HG03175 (cell line): ENCODE data around the gene SYTL2.

Source experiments
- ATAC-seq: cut with Tn5 transposase; IDR thresholded peaks from one replicate; pipeline ENCODE4 v1.9.1; 2021; ENCODE audit warnings: mild to moderate bottlenecking, moderate library complexity; ENCODE audit not compliant: unreplicated experiment

SYTL2 gene

GRCh38 chr11:85826116-85826855 lies 15.3 kb upstream of the SYTL2 start:
- peak; percentile 60 for ATAC-seq

GRCh38 chr11:85825616-85826015 lies 14.7 kb upstream of the SYTL2 start:
- ATAC-seq: no peak

DNA sequence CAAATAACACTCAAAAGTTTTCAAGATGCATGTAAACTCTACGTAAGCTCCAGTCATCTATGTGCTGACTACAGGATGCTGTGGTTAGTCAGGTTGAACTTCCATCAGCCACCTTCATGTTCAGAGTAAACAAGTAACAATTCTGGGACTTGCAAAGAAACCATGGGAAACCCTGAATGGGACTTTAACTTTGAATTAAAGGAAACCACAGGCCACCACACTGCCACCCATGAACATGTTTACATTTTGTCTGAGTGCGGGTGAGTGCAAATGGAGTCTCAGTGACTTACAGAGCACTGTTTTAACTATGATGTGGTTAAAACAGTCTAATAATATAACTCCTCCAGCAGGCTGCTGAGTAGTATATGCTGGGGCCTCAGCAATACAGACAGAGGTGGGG lies 12.9 kb upstream of the SYTL2 start:
- no peak for ATAC-seq

DNA sequence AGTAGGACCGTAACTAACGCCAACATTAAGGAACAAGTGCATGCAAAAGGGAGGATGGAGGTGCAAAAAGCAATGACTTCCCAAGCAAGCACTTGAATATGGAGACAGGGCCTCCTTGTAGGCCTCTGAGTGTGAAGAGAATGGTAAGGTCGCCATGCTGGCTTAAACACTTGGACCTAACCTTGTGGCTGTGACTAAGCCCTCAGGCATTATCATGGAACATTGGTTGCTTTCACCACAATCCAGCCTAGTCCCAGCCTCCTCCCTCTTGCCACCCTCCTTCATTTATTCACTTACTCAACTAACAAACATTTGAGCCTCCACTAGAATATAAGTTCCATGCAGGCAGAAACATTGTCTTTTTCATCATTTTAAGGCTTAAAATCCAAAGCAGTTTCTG lies 11.9 kb upstream of the SYTL2 start:
- ATAC-seq: no peak

DNA sequence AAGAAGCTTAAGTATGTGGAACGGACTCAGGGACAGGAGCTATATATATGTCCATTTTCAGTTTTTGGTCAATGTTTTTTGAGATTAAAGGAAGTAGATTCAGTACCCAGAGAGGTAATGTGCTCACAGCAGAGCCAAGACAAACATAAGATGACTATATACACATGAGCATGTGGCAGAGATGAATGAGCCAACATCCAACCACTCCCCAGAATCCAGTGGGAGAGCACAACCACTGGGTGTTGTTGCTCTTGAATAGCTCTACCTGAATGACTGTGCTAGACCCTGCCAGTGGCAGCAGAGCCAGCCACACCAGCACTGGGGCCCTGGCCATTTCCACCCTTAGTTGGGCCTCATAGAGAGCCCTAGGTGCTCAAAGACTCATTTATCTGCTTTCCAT lies 10.7 kb upstream of the SYTL2 start:
- no peak for ATAC-seq

DNA sequence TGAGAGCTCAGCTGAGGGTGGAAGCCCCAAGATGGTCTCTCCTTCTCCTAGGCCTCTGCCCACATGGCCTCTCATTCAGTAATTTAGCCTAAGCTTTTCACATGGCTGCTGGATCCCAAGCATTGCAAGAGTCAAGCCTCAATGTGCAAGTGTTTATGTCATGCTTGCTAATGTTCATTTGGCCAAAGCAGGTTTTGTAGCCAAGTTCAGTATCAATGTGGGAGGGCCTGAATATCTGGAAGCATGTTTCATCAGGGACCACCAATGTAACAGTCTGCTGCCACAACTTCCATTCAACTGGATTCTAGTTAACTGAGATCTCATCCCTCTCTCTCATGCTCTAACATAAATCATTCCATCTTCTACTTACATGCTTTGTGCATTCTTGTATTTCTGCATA lies 8.5 kb upstream of the SYTL2 start:
- no peak for ATAC-seq

GRCh38 chr11:85815186-85815931 lies 4.4 kb upstream of the SYTL2 start:
- no peak for ATAC-seq

- ATAC-seq: no peak
Observed at GRCh38 chr11:85813721-85814120, 2.8 kb upstream of the SYTL2 start.

GRCh38 chr11:85811624-85812023 lies 683 bp upstream of the SYTL2 start:
- no peak for ATAC-seq

DNA sequence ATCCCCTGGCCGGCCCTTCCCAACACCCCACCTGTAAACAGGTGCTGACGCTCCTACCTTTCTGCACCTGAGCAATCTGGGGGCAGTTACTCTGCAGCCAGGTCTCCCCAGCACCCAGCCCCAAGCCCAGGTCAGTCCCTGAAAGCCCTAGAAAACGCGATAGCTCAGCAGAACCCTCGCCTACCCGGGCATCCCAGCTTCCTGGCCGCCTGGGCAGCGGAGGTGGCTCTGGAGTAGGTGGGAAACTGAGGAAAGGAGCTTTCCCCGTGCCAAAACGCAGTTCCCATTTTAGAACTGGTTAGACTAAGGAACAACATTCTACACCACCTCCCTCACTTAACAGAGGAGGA lies 445 bp downstream of the SYTL2 start:
- peak; percentile 14 for ATAC-seq

- ATAC-seq: no peak
Observed at GRCh38 chr11:85809863-85810262, 1.1 kb downstream of the SYTL2 start.

DNA sequence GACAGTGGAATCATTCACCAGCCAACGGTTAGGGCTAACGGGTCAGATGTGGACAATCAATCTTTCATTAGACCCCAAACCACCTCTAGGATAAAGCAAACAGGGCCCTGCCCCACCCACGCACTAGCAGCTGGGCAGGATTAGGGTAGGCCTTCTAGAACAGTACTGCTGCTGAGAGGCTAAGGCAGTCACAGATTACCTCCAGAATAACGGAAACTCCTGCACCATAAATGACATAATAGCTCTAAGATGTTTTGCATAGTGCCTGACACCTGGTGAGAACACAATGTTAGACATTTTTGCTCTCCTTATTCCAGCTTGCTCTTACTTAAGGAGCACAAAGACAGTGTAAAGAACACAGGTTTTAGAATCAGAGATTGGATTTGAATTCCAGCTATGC lies 1.8 kb downstream of the SYTL2 start:
- no peak for ATAC-seq

GRCh38 chr11:85806876-85807275 lies 4.1 kb downstream of the SYTL2 start:
- ATAC-seq: no peak

DNA sequence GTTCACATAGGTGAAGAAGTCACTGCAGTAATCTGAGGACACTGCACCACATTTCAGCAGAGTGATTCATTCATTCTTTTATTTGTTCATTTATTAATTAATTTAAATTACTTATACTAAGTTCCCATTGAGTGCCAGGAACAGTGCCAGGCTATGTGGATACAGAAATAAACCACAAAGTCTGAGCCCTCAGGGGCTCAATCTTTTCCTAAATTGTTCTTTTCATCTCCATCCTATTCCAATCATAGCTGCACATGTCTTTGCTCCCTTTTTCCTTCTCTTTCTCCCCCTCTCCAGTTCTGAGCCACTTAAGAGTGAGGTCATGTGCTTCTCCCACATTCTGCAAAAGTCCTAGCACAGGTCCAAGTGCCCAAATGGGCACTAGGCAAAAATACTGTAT lies 4.9 kb downstream of the SYTL2 start:
- no peak for ATAC-seq

GRCh38 chr11:85805387-85805786 lies 5.6 kb downstream of the SYTL2 start:
- ATAC-seq: no peak

GRCh38 chr11:85803920-85804319 lies 7.0 kb downstream of the SYTL2 start:
- no peak for ATAC-seq

DNA sequence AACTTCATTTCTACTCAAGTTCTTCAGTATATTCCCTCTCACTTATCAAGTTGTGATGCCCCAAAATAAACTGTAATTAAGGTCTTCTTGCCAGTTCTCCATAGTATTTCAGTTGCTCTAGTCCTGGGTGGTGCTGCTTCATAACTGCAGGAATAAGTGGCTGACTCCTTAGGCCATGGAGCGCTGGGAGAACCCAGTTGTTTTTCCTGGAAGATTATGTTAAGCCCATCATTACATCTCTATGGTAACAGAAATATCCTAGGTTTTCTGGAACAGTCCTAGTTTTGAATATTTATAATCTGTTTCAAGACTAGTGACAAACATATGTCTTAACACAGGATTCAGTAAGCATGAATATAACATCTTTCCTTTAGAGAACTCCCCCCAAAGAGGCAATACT lies 7.6 kb downstream of the SYTL2 start:
- no peak for ATAC-seq

GRCh38 chr11:85801527-85801926 lies 9.4 kb downstream of the SYTL2 start:
- no peak for ATAC-seq

GRCh38 chr11:85800595-85801342 lies 10.2 kb downstream of the SYTL2 start:
- no peak for ATAC-seq

DNA sequence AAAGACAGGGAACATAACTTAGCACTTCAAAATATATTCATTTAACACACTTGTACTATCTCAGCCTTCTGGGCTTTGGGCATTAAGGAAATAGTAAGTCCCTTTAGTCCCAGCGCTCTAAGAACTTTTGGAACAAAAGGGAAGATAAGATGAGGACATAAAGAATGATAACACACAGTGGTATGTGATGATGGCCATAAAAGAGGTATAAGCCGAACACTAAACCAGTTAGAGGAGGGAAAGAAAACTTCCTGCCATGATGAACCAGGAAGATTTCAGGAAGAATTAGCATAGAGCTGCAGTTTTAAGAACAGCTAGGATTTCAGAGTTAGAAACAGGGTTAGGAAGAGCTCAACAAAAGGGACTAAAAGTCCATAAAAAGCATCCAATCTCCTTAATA lies 11.8 kb downstream of the SYTL2 start:
- ATAC-seq: no peak

GRCh38 chr11:85798361-85798760 lies 12.6 kb downstream of the SYTL2 start:
- no peak for ATAC-seq
